Amygdala (tissue), 56 donors: Measurements from ENCODE around the gene DNAH2.

Source experiments
- DNase-seq, 56 donors: peaks; one replicate each; lab custom pipeline; 2025; lab: John Stamatoyannopoulos, UW

The DNAH2 gene, protein sequence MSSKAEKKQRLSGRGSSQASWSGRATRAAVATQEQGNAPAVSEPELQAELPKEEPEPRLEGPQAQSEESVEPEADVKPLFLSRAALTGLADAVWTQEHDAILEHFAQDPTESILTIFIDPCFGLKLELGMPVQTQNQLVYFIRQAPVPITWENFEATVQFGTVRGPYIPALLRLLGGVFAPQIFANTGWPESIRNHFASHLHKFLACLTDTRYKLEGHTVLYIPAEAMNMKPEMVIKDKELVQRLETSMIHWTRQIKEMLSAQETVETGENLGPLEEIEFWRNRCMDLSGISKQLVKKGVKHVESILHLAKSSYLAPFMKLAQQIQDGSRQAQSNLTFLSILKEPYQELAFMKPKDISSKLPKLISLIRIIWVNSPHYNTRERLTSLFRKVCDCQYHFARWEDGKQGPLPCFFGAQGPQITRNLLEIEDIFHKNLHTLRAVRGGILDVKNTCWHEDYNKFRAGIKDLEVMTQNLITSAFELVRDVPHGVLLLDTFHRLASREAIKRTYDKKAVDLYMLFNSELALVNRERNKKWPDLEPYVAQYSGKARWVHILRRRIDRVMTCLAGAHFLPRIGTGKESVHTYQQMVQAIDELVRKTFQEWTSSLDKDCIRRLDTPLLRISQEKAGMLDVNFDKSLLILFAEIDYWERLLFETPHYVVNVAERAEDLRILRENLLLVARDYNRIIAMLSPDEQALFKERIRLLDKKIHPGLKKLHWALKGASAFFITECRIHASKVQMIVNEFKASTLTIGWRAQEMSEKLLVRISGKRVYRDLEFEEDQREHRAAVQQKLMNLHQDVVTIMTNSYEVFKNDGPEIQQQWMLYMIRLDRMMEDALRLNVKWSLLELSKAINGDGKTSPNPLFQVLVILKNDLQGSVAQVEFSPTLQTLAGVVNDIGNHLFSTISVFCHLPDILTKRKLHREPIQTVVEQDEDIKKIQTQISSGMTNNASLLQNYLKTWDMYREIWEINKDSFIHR (N-terminal part only)

DNA sequence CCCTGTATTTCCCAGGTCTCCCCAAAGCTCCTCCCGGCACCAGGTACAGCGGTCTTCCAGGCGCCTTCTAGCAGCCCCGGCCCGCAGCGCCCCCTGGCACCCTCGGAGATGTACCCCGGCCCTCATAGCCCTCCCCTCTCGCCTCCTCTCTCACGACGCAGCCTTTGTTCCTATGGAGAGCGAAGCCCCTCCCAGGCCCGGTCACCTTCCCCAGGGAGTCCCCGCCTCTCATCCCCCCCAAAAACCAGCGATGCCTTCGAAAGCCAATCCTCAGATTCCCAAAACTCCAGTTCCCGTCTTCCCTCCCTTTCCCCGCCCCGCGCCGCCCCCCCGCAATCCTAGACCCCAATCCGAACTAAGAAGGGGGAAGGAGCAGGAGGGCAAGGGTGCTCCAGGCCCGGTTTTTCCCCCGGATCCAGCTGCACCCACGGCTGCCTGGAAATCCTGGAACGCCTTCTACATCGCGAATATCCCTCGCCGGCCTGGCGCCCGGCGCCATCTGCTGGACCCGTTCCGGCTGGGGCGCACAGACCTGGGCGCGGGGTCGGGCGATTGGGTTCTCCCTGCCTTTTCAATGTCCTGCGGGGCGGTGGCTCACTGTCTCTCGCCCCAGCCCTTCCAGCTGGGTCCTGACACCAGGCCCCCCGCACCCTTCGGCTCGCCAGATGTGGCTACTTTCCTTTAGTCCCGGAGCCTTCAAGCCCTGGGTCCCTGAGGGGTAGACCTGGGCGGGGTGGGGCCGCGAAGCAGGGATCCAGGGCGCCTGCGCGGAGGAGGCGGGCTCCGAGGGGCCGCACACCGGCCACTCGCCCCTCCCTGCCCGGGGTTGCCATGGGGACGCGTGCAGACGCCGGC, at the start of gene DNAH2:
Gene DNAH2 (plus strand): TSS at position 844 of the 855 bp plus-strand sequence. CDS start 1,991 bp downstream, outside the sequence.
- peak in 46 of 56 donors; percentile 34 to 87 (median 72) for DNase-seq

DNA sequence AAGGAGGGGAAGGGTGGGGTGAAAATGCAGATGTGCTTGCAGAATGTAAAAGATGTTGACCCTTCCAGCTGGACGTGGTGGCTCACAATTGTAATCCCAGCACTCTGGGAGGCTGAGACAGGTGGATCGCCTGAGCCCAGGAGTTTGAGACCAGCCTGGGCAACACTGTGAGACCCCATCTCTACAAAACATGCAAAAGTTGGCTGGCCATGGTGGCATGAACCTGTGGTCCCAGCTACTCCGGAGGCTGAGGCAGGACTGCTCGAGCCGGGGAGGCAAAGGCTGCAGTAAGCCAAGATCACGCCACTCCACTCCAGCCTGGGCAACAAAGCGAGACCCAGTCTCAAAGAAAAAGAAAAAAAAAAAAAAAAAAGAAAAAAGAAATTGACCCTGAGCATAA, 49.1 kb upstream of the DNAH2 start:
- DNase-seq = no peak

DNA sequence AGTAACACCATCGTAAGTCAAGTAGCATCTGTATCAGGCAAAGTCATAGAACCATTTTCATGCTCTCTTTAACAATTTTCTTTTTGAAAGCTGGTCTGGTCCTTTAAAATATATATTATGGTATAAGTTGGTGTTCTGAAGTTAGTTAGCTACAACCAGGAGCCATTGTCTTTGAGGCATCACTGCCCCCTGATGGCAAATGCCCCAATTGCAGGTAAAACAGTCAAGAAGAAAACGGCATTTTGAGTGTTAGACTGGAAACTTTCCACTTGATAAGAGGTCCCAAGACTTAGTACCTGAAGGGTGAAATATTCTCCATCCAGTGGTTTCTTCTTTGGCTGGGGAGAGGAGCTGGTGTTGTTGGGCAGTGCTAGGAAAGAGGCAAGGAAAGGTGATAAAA, 44.3 kb upstream of the DNAH2 start:
- no peak for DNase-seq

DNA sequence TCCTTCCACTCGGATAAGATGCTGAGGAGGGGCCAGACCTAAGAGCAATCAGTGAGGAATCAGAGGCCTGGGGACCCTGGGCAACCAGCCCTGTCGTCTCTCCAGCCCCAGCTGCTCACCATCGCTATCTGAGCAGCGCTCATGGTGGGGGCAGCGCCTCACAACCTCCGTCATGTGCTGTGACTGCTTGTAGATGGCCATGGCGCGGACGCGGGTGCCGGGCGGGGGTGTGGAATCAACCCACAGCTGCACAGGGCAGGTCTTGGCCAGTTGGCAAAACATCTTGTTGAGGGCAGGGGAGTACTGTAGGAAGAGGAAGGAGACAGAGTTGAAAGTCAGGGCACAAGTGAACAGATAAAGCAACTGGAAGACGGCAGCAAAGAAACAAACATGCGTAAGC, 42.6 kb upstream of the DNAH2 start:
- no peak for DNase-seq

DNA sequence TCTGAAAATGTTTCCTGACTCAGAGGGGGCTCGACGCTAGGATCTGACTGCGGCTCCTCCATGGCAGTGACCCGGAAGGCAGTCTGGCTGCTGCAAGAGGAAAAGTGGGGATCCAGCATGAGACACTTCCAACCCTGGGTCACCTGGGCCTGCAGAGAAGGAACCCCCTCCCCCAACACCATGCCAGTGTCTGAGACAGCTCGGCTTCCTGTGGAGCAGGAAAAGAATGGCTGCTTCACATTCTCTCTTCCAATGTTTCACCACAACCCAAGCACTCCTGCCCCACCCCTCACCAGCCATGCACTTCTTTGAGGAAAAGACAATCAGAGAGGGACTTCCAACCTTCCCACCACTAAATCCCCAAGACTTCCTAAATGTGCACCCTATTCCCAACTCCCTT, 41.0 kb upstream of the DNAH2 start:
- DNase-seq = no peak

DNA sequence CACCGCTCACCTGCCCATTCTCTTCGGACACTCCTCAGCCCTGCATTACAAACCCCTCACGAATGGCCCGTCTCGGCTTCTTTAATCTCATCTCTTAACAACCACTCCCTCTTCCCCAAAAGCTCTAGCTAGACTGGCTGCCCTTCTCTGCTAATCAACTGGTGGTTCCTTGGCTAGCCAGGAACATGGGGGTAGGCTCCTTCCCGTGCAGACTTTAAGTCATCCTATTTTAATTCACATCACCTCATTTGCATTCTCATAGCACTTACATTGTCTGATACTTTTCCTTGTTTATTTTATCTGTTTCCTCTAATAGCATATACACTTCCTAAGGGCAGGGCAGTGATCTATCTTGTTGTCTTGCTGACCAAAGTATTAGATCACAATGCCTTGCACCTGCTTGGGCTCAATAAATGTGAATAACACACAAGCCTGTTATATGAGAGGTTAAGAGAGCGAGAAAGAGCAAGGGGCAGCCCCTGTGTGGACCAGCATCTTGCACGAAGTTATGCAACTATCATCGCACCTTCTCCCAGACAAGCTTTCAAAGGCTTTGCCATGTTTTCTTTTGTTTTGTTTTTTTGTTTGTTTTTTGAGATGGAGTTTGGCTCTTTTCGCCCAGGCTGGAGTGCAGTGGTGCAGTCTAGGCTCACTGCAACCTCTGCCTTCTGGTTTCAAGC, 40.0 kb upstream of the DNAH2 start:
- DNase-seq = no peak

DNA sequence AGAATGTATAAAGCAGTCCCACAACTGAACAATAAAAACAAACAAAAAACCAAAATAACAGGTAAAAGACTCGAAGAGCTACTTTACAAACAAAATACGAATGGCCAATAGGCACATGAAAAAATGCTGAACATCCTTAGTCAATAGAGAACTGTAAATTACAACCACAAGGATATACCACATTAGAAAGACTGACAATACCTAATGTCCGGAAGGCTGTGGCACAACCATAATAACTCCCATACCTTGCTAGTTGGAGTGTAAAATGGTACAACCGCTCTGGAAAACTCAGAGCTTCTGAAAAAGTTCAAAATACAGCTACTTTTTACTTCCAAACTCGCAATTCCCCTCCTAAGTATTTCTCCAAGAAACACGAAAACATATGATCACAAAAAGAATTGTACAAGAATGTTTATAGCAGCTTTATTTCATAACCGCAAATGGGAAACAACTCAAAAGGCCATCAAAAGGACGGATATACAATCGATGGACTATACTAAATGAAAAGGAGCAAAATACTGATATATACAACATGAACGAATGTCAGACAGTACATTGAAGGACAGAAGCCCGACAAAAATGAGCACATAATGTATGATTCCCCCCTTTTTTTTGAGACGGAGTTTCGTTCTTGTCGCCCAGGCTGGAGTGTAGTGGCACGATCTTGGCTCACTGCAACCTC, 32.6 kb upstream of the DNAH2 start:
- no peak for DNase-seq

DNA sequence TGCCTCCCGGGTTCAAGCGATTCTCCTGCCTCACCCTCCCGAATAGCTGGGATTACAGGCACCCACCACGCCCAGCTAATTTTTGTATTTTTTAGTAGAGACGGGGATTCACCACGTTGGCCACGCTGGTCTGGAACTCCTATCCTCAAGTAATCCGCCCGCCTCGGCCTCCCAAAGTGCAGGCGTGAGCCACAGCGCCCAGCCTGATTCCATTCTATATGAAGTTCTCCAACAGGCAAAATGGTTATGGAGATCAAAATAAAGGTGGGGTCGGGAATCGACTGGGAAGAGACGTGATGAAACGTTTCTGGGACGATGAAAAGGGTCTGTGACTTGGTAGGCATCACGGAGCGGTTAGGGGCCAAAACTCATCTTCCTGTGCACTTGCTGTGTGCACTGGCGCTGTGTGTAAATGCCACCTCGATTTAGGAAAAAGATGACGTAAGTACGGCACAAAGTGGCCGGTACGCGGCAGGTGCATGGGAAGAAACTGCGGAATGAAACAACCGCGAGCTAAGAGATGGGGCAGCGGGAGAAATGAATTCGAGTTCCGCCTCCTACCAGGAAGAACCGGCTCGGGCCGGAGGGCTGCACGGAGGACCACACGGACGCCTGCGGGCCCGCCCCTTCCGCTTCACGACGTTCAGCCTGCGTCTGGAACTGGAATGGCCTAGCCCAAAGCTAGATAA, 31.9 kb upstream of the DNAH2 start:
- peak in 54 of 56 donors; percentile 44 to 95 (median 86) for DNase-seq

DNA sequence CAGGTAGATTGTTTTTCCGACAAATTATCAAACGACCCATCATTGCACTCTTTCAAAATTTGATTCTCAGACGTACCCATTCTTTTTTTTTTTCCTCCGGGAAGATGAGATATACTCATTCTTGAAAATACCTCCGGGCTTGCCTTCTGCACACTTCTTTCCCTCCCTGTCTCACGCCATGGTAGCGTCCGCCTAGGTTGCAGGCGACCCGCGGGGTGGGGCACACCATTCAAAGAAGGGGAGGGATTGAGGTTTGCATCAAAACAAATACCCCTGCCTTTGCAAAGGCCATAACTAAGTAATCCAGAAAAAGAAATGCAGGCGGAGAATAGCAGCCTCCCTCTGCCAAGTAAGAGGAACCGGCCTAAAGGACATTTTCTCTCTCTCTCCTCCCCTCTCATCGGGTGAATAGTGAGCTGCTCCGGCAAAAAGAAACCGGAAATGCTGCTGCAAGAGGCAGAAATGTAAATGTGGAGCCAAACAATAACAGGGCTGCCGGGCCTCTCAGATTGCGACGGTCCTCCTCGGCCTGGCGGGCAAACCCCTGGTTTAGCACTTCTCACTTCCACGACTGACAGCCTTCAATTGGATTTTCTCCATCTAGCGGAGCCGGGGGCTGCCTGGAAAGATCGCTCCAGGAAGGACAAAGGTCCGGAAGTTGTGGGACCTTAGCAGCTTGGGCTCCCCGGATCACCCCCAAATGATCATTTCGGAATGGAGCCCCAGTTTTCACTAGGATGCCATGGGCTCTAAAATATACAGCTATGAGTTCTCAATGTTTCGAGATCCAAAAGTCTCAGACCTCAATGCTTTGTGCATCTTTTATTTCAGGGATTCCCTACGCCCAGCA, 31.1 kb upstream of the DNAH2 start:
- peak in 52 of 56 donors; percentile 35 to 93 (median 82) for DNase-seq

DNA sequence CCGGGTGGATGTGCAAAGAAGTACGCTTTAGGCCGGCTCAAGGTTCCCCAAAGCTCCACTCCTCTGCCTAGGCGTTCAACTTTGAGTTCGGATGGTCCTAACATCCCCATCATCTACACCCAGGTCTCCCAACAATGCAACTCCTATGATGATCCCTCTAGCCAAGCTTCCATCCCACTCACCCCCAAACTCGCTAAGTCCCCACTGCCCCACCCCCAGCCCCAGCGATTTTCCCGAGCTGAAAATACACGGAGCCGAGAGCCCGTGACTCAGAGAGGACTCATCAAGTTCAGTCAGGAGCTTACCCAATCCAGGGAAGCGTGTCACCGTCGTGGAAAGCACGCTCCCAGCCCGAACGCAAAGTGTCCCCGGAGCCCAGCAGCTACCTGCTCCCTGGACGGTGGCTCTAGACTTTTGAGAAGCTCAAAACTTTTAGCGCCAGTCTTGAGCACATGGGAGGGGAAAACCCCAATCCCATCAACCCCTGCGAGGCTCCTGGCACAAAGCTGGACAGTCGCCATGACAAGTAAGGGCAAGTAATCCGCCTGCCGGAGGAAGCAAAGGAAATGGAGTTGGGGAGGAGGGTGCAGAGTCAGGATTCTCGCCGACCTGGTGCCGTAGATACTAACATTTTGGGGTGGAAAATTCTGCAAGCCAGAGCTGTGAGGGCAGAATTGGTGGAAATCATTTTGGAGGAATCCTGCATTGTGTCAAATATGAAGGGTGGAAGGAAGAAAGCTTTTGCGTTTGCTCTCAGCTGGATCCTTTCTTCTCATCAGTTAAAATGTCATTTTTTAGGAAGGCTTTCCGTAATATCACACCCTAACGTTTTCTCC, 30.3 kb upstream of the DNAH2 start, which contains the start of gene TP53:
Gene TP53 (minus strand): TSS at position 419 of the 836 bp plus-strand sequence. CDS start 10,896 bp downstream, outside the sequence.
- peak; percentile 31 to 95 (median 82) for DNase-seq

DNA sequence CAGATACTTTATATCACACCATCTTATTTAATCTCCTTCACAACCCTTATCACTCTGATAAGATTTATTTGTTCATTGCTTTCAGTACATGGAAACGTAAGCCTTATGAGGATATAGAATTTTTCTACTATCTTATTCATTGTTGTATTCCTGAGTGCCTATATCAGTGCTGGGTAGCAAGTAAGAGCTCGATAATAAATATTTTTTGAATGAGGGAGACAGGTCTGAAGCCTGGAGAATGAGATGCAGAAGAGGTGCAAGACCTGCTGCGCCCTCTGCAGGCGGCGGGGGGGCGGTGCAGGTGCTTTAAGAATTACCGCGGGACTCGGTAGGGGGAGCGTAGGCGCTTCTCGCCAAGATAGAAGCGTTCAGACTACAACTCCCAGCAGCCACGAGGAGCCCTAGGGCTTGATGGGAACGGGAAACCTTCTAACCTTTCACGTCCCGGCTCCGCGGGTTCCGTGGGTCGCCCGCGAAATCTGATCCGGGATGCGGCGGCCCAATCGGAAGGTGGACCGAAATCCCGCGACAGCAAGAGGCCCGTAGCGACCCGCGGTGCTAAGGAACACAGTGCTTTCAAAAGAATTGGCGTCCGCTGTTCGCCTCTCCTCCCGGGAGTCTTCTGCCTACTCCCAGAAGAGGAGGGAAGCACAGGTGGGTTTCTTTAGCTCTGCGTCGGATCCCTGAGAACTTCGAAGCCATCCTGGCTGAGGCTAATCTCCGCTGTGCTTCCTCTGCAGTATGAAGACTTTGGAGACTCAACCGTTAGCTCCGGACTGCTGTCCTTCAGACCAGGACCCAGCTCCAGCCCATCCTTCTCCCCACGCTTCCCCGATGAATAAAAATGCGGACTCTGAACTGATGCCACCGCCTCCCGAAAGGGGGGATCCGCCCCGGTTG, 29.4 kb upstream of the DNAH2 start, which contains the start of gene WRAP53:
Gene WRAP53 (plus strand): TSS at position 570 of the 900 bp plus-strand sequence. CDS start 172 bp downstream, at position 742.
- peak; percentile 58 to 99 (median 96) for DNase-seq

DNA sequence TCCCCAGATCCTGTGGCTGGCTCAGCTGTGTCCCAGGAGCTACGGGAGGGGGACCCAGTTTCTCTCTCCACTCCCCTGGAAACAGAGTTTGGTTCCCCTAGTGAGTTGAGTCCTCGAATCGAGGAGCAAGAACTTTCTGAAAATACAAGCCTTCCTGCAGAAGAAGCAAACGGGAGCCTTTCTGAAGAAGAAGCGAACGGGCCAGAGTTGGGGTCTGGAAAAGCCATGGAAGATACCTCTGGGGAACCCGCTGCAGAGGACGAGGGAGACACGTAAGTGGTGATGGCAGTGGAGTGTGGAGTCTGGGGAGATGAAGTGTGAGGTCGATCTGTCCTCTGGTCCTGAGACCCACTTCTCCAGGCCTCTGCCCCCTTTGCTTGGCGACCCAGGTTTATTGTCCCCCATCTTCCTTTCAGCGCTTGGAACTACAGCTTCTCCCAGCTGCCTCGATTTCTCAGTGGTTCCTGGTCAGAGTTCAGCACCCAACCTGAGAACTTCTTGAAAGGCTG, 28.7 kb upstream of the DNAH2 start:
- no peak for DNase-seq

DNA sequence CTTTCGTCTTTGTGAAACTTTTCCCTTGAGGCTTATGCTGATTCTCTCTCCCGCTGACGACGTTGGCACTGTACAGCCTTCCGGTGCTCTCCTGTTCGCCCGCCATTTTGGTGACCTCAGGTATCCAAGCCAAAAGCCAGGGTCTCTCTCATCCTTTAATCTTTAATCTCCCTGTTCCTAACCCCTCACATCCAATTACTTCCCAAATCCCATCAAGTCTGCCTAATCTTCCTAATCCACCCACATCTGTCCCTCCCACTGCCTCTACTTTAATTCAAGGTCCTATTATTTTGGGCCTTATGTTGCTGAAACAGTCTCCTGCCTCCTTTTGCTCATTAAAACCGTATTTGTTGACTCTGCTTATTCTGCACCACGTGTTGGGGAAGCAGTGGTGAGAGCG, 22.0 kb upstream of the DNAH2 start:
- no peak for DNase-seq

DNA sequence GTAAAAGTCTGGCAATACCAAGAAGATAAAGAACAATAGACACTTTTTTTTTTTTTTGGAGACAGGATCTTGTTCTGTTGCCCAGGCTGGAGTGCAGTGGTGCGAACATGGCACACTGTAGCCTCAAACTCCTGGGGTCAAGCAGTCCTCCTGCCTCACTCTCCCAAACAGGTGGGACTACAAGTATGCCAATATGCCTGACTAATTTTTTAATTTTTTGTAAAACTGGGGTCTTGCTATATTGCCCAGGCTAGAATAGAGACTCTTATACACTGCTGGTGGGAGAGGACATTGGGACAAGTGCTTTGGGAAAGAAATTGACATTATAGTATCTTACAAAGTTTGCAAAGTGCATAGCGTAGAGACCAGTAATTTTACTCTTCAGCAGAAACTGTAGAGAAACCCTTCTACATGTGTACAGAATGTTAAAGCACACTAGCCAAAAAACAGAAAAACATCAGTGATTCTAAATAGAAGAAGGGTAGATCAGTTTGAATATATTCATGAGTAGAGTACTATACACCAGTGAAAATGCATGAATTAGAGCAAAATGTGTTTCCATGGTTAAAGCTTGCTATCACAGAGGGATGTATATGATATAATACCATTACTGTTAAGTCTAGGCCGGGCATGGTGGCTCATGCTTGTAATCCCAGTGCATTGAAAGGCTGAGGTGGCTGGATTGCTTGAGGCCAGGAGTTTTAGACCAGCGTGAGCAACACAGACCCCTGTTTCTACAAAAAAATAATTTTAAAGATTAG, 19.5 kb upstream of the DNAH2 start:
- no peak for DNase-seq
